ENCODE data around the gene TANC1. TPM values are rescaled to one million over a fixed set of nuclear protein-coding genes. Genes with fewer than 3 reads are reported as not detected.

TANC1 gene
- total RNA-seq, 4 donors from 2014 or later = 34.5 to 125 (median 47.0) TPM

DNA sequence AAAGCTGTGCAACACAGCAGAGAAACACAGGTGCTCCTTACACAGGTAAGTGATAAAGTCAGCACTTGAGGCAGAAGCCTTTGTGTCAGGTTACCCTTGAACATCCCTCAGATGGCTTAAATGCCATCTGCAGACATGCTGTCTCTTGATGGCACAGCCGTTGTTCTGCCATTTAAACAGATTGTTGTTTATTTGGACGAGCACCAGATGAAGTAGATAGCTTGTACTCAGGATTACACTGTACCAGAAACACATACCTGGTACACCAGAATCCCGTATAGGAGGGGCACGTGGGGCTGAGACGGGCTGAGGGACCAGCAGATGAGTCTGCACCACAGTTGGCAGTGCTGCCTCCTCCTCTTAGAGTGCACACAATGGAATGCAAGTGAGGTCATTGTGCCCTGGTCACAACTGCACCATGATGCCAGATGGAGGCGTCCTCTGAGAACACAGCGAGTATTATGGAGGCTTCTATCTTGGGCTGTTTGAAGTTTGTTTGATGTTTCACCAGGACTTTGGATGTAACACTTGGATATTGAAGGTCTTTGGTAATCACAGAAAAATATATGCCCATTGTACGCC is 143.0 kb downstream of the TANC1 start:
- Histone ChIP-seq H3K27ac (no peak overlapping the region), H3K36me3 (no peaks in the 10 kb centered on the region), H3K9me3 (no peaks in the 10 kb centered on the region), H3K4me3 (no peak overlapping the region), H3K4me1 (peaks cover 0 to 7% (median 0%) of the 10 kb centered on the region in 4 donors), H3K27me3 (no peaks in the 10 kb centered on the region)
- in situ Hi-C loops (cut with MboI; ENCODE audit: low pct_ligation_motif_present in 1 of 4, low pct_unique_long_range_greater_than_20kb in 1 of 4, low sequenced_read_pairs in 3 of 4) = loop anchor here in 2 of 4 donors (5.0 to 10.0 kb wide), 2 partner anchors 207 to 209 kb away; no protein-coding TSS in a partner anchor
- DNase-seq = no peak
- TF ChIP-seq POLR2A (IDR thresholded peaks at IDR 0.05) = no peak
- TF ChIP-seq, protein P1, sequence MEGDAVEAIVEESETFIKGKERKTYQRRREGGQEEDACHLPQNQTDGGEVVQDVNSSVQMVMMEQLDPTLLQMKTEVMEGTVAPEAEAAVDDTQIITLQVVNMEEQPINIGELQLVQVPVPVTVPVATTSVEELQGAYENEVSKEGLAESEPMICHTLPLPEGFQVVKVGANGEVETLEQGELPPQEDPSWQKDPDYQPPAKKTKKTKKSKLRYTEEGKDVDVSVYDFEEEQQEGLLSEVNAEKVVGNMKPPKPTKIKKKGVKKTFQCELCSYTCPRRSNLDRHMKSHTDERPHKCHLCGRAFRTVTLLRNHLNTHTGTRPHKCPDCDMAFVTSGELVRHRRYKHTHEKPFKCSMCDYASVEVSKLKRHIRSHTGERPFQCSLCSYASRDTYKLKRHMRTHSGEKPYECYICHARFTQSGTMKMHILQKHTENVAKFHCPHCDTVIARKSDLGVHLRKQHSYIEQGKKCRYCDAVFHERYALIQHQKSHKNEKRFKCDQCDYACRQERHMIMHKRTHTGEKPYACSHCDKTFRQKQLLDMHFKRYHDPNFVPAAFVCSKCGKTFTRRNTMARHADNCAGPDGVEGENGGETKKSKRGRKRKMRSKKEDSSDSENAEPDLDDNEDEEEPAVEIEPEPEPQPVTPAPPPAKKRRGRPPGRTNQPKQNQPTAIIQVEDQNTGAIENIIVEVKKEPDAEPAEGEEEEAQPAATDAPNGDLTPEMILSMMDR (IDR thresholded peaks at IDR 0.05) = no peak
- no peak for TF ChIP-seq POLR2AphosphoS5 (IDR thresholded peaks at IDR 0.05)
- no peak for TF ChIP-seq EP300 (IDR thresholded peaks at IDR 0.05; ENCODE audit: low read depth)
- 78 to 100% methylated on average over 1 to 8 of the region's 8 CpGs for WGBS, 2 donors (ENCODE audit: low coverage in 1 of 2)
- intact Hi-C loops (cut with DNase I; ENCODE audit: low total_unique reads) = loop anchor here (10.0 kb wide), 1 partner anchor 147 kb away; the partner anchor contains the start of gene TANC1

DNA sequence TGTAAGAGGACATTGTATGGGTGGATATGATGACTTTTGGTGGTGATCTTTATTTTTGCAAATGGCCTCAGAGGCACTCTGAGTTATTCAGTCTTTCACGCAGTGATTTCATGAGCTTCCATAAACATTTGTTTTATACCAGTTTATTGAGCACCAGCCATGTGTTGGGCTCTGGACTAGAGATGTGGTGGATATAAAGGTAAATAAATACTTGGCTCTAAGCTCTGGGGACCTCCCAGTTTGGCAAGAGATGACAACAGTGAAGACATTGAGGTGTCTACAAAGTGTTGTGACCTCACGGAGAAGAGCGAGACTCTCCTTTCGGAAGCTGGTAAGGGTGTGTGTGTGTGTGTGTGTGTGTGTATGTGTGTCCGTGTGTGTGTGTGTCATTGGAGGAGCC is 146.4 kb downstream of the TANC1 start:
- intact Hi-C loops (cut with DNase I; ENCODE audit: low total_unique reads) = loop anchor here (10.0 kb wide), 1 partner anchor 150 kb away; the partner anchor contains the start of gene TANC1
- in situ Hi-C loops (cut with MboI; ENCODE audit: low pct_ligation_motif_present in 1 of 4, low pct_unique_long_range_greater_than_20kb in 1 of 4, low sequenced_read_pairs in 3 of 4) = loop anchor here in 3 of 4 donors (5.0 to 10.0 kb wide), 2 partner anchors 210 to 213 kb away; no protein-coding TSS in a partner anchor
- Histone ChIP-seq H3K36me3 (no peaks in the 10 kb centered on the region), H3K4me3 (no peak overlapping the region), H3K27me3 (no peaks in the 10 kb centered on the region), H3K9me3 (no peaks in the 10 kb centered on the region), H3K4me1 (peaks cover 0 to 23% (median 4%) of the 10 kb centered on the region in 4 donors), H3K27ac (no peak overlapping the region)
- TF ChIP-seq, protein P1 (IDR thresholded peaks at IDR 0.05) = no peak
- TF ChIP-seq EP300 (IDR thresholded peaks at IDR 0.05; ENCODE audit: low read depth) (no peak), POLR2A (IDR thresholded peaks at IDR 0.05) (no peak), POLR2AphosphoS5 (IDR thresholded peaks at IDR 0.05) (no peak)
- 17 to 75% methylated on average over 1 to 5 of the region's 5 CpGs for WGBS, 2 donors (ENCODE audit: low coverage in 1 of 2)
- no peak for DNase-seq

DNA sequence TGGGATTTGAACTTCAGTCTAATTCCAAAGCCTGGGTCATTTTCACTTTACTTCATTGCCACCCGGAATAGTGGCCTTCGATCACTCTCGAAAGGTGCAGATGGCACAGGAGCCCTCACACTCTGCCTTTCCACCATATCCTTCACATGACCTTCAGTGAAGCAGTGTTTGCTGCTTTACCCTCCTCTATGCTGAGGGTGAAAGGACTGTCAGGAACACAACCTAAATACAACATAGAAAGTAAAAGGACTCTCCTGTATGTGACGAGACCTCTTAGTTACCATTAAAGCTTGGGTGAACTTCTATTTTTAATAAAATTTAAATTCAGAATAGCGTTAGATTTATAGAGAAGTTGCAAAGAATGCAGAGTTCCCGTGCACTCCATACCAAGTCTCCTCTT is 148.5 kb downstream of the TANC1 start:
- no peak overlapping the region for H3K27ac ChIP-seq
- intact Hi-C loops (cut with DNase I; ENCODE audit: low total_unique reads) = loop anchor here (10.0 kb wide), 1 partner anchor 152 kb away; the partner anchor contains the start of gene TANC1
- peaks cover 0 to 23% (median 4%) of the 10 kb centered on the region in 4 donors for H3K4me1 ChIP-seq
- H3K27me3 ChIP-seq = no peaks in the 10 kb centered on the region
- no peaks in the 10 kb centered on the region for H3K9me3 ChIP-seq
- H3K36me3 ChIP-seq = no peaks in the 10 kb centered on the region
- H3K4me3 ChIP-seq = no peak overlapping the region
- in situ Hi-C loops (cut with MboI; ENCODE audit: low pct_ligation_motif_present in 1 of 4, low pct_unique_long_range_greater_than_20kb in 1 of 4, low sequenced_read_pairs in 3 of 4) = loop anchor here in 2 of 4 donors (5.0 to 10.0 kb wide), 2 partner anchors 212 to 215 kb away; no protein-coding TSS in a partner anchor
- WGBS, 2 donors (ENCODE audit: low coverage in 1 of 2) = 94 to 96% methylated on average over 3 to 6 of the region's 6 CpGs
- no peak for DNase-seq
- TF ChIP-seq EP300 (IDR thresholded peaks at IDR 0.05; ENCODE audit: low read depth) = no peak
- TF ChIP-seq, protein P1 (IDR thresholded peaks at IDR 0.05) = no peak
- no peak for TF ChIP-seq POLR2A (IDR thresholded peaks at IDR 0.05)
- no peak for TF ChIP-seq POLR2AphosphoS5 (IDR thresholded peaks at IDR 0.05)

DNA sequence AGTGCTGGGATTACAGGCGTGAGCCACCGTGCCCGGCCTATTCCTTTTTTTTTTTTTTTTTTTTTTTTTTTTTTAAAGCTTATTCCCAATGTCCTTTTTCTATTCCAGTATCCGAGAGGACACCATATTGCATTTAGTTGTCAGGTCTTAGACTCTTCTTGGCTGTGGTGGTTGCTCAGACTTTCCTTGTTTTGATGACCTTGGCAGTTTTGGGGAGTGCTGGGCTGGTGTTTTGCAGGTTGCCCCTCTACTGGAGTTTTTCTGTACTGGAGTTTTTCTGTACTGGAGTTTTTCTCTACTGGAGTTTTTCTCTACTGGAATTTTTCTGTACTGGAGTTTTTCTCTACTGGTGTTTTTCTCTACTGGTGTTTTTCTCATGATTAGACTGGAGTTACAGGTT is 149.2 kb downstream of the TANC1 start:
- TF ChIP-seq POLR2A (IDR thresholded peaks at IDR 0.05) = no peak
- no peak for TF ChIP-seq POLR2AphosphoS5 (IDR thresholded peaks at IDR 0.05)
- TF ChIP-seq, protein P1 (IDR thresholded peaks at IDR 0.05) = no peak
- TF ChIP-seq EP300 (IDR thresholded peaks at IDR 0.05; ENCODE audit: low read depth) = no peak
- Histone ChIP-seq H3K27ac (no peak overlapping the region), H3K4me1 (peaks cover 0 to 23% (median 4%) of the 10 kb centered on the region in 4 donors), H3K36me3 (no peaks in the 10 kb centered on the region), H3K9me3 (no peaks in the 10 kb centered on the region), H3K27me3 (no peaks in the 10 kb centered on the region), H3K4me3 (no peak overlapping the region)
- WGBS, 2 donors (ENCODE audit: low coverage in 1 of 2) = 69 to 100% methylated on average over 3 to 4 of the region's 4 CpGs
- intact Hi-C loops (cut with DNase I; ENCODE audit: low total_unique reads) (loop anchor here (1.0 to 10.0 kb wide), 2 partner anchors 153 to 216 kb away; partner anchors contain the start of gene TANC1), in situ Hi-C loops (cut with MboI; ENCODE audit: low pct_ligation_motif_present in 1 of 4, low pct_unique_long_range_greater_than_20kb in 1 of 4, low sequenced_read_pairs in 3 of 4) (loop anchor here in 2 of 4 donors (5.0 to 10.0 kb wide), 2 partner anchors 213 to 215 kb away; no protein-coding TSS in a partner anchor)
- DNase-seq = no peak

Measured in transverse colon (tissue), 4 donors.